WERI-Rb-1 (cell line): Measurements from ENCODE around the gene ADK.
A peak's percentile ranks its signal among the peaks of the same experiment; 100 is the strongest.
"Not testable (repeated sequence)": the region's sequence is repeated elsewhere in the genome, so short reads cannot be mapped to it uniquely, and the experiment has no call there.

Experiments
- DNase-seq: peaks from one replicate; pipeline ENCODE4 v3.0.0-alpha.2; 2020
- H3K27ac ChIP-seq: fragments of 250-450 bp; sonication (Bioruptor Pico); 2 replicates; pipeline ENCODE4 v1.5.1; 2020; ENCODE audit warnings: mild to moderate bottlenecking, moderate library complexity
- H3K27me3 ChIP-seq: fragments of 250-450 bp; sonication (Bioruptor Pico); 2 replicates; pipeline ENCODE4 v1.5.1; 2021; ENCODE audit warnings: mild to moderate bottlenecking, low read depth, moderate library complexity; ENCODE audit not compliant: insufficient read depth, severe bottlenecking
- H3K36me3 ChIP-seq: fragments of 250-450 bp; sonication (Bioruptor Pico); 2 replicates; pipeline ENCODE4 v1.5.1; 2020; ENCODE audit warnings: mild to moderate bottlenecking, moderate library complexity
- H3K4me3 ChIP-seq: 2 replicates; pipeline ENCODE4 v1.5.1; 2011; ENCODE audit warnings: low read depth, mild to moderate bottlenecking, control low read depth, low read length
- H3K9me3 ChIP-seq: fragments of 250-450 bp; sonication (Bioruptor Pico); 2 replicates; pipeline ENCODE4 v1.5.1; 2021; ENCODE audit warnings: mild to moderate bottlenecking, moderate library complexity; ENCODE audit not compliant: severe bottlenecking
- CTCF ChIP-seq: IDR thresholded peaks from 2 replicates; pipeline ENCODE4 v1.5.1; 2011; ENCODE audit warnings: low read depth, mild to moderate bottlenecking, control low read depth, inconsistent platforms, low read length

Gene ADK

GRCh38 chr10:74576586-74576985 is 425.6 kb downstream of the ADK start:
- Histone ChIP-seq H3K9me3 (peaks cover 7% of the 10 kb centered on the region), H3K4me3 (no peak overlapping the region), H3K36me3 (no peaks in the 10 kb centered on the region), H3K27me3 (no peaks in the 10 kb centered on the region), H3K27ac (no peak overlapping the region)
- no peak for DNase-seq
- TF ChIP-seq CTCF, result no peak

DNA sequence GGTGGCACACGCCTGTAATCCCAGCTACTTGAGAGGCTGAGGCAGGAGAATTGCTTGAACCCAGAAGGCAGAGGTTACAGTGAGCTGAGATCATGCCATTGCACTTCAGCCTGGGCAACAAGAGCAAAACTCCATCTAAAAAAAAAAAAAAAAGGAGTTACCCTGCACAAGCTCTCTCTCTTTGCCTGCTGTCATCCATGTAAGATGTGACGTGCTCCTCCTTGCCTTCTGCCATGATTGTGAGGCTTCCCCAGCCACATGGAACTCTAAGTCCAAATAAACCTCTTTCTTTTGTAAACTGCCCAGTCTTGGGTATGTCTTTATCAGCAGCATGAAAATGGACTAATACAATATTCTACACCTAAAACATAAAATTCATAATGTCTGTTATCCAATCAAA is 429.4 kb downstream of the ADK start:
- H3K27ac ChIP-seq, H3K4me3 ChIP-seq, H3K27me3 ChIP-seq, DNase-seq, H3K9me3 ChIP-seq, H3K36me3 ChIP-seq: not testable (repeated sequence)

DNA sequence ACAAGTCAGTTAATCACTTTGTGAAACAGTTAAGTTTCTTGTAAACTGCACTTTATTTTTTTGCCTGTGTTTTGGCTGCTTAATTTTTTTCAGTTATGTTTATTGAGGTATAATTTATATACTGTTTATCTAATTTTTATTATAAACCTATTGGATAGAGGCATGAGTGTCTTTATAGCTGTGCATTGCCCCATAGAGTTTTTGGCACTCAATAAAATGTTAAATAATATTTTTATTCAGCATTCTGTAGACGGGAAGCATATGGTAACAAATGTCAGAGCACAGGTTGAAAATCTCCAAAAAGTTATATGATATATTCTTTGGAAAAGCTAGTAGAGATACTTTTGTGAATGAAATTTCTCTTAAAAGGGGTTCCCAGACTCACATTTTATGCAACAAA is 431.5 kb downstream of the ADK start:
- no peaks in the 10 kb centered on the region for H3K27me3 ChIP-seq
- H3K36me3 ChIP-seq, result no peaks in the 10 kb centered on the region
- H3K27ac ChIP-seq, result no peak overlapping the region
- TF ChIP-seq CTCF, result no peak
- no peak for DNase-seq
- no peak overlapping the region for H3K4me3 ChIP-seq
- H3K9me3 ChIP-seq, result no peaks in the 10 kb centered on the region

GRCh38 chr10:74585231-74586087 is 434.4 kb downstream of the ADK start:
- no peaks in the 10 kb centered on the region for H3K27me3 ChIP-seq
- TF ChIP-seq CTCF, result no peak
- peak overlapping the region; percentile 13; the same call in 1 of the 2 replicates for H3K27ac ChIP-seq
- DNase-seq, result peak; percentile 53
- H3K36me3 ChIP-seq, result no peaks in the 10 kb centered on the region
- no peaks in the 10 kb centered on the region for H3K9me3 ChIP-seq
- peak overlapping the region; percentile 19 for H3K4me3 ChIP-seq

- no peaks in the 10 kb centered on the region for H3K36me3 ChIP-seq
- TF ChIP-seq CTCF, result no peak
- peak overlapping the region; percentile 13; the same call in 1 of the 2 replicates for H3K27ac ChIP-seq
- peak; percentile 19 for DNase-seq
- H3K27me3 ChIP-seq, result no peaks in the 10 kb centered on the region
- H3K9me3 ChIP-seq, result no peaks in the 10 kb centered on the region
- H3K4me3 ChIP-seq, result peak overlapping the region; percentile 19; the same call in 1 of the 2 replicates
Measured at GRCh38 chr10:74586088-74586585, 435.1 kb downstream of the ADK start.

- Histone ChIP-seq H3K4me3 (no peak overlapping the region), H3K27ac (no peak overlapping the region), H3K9me3 (no peaks in the 10 kb centered on the region), H3K36me3 (no peaks in the 10 kb centered on the region), H3K27me3 (no peaks in the 10 kb centered on the region)
- no peak for DNase-seq
- TF ChIP-seq CTCF, result no peak
Measured at GRCh38 chr10:74587109-74587854, 436.3 kb downstream of the ADK start.
